Skeletal muscle cell (primary cell): ENCODE results near the gene C11orf97.

Experiments used
- DNase-seq: peaks from one replicate; pipeline ENCODE4 v3.0.0-alpha.2; 2010; ENCODE audit warnings: low read depth
- H3K4me3 ChIP-seq: 2 replicates; pipeline ENCODE4 v1.5.1; 2011; ENCODE audit warnings: low read depth, mild to moderate bottlenecking, control low read depth, low read length, moderate library complexity

Gene C11orf97

GRCh38 chr11:94521684-94522083, 9.4 kb downstream of the C11orf97 start:
- no peak for DNase-seq
- H3K4me3 ChIP-seq: no peak overlapping the region

GRCh38 chr11:94524341-94524740, 12.1 kb downstream of the C11orf97 start:
- H3K4me3 ChIP-seq: no peak overlapping the region

GRCh38 chr11:94525546-94526324, 13.5 kb downstream of the C11orf97 start:
- H3K4me3 ChIP-seq: no peak overlapping the region
- peak; percentile 49 for DNase-seq

More at GRCh38 chr11:94524341-94524740, 12.1 kb downstream of the C11orf97 start:
- DNase-seq: no peak

- H3K4me3 ChIP-seq: no peak overlapping the region
- no peak for DNase-seq
Measured at GRCh38 chr11:94526645-94527438, 14.6 kb downstream of the C11orf97 start.

- H3K4me3 ChIP-seq: no peak overlapping the region
- no peak for DNase-seq
Measured at GRCh38 chr11:94528551-94528950, 16.3 kb downstream of the C11orf97 start.

GRCh38 chr11:94532211-94532610, 19.9 kb downstream of the C11orf97 start:
- no peak for DNase-seq
- no peak overlapping the region for H3K4me3 ChIP-seq

- no peak overlapping the region for H3K4me3 ChIP-seq
Measured at GRCh38 chr11:94533206-94533605, 20.9 kb downstream of the C11orf97 start.

GRCh38 chr11:94533696-94534630, 21.7 kb downstream of the C11orf97 start:
- no peak overlapping the region for H3K4me3 ChIP-seq
- no peak for DNase-seq

More at GRCh38 chr11:94533206-94533605, 20.9 kb downstream of the C11orf97 start:
- no peak for DNase-seq

GRCh38 chr11:94536386-94536785, 24.1 kb downstream of the C11orf97 start:
- DNase-seq: no peak
- H3K4me3 ChIP-seq: no peak overlapping the region

- peak; percentile 54 for DNase-seq
- no peak overlapping the region for H3K4me3 ChIP-seq
Measured at GRCh38 chr11:94537031-94537600, 24.9 kb downstream of the C11orf97 start.

- DNase-seq: no peak
- H3K4me3 ChIP-seq: no peak overlapping the region
Measured at GRCh38 chr11:94539420-94539819, 27.2 kb downstream of the C11orf97 start.

- H3K4me3 ChIP-seq: peak within 1 kb of the TSS; percentile 59
- DNase-seq: peak; percentile 47
Measured at GRCh38 chr11:94543695-94544645, 31.7 kb downstream of the C11orf97 start, which contains the start of gene FUT4. Gene FUT4, plus strand, starts transcription at chr11:94543921. Its CDS starts 213 bp downstream, at chr11:94544134.

GRCh38 chr11:94544646-94545263, 32.5 kb downstream of the C11orf97 start:
- DNase-seq: no peak
- peak overlapping the region; percentile 59 for H3K4me3 ChIP-seq

- DNase-seq: no peak
- H3K4me3 ChIP-seq: peak overlapping the region; percentile 59
Measured at GRCh38 chr11:94545264-94546161, 33.3 kb downstream of the C11orf97 start.

GRCh38 chr11:94546162-94546470, 33.9 kb downstream of the C11orf97 start:
- no peak for DNase-seq
- H3K4me3 ChIP-seq: peak overlapping the region; percentile 59

GRCh38 chr11:94546886-94547285, 34.6 kb downstream of the C11orf97 start:
- DNase-seq: no peak
- H3K4me3 ChIP-seq: peak overlapping the region; percentile 59

- H3K4me3 ChIP-seq: no peak overlapping the region
- DNase-seq: no peak
Measured at GRCh38 chr11:94549146-94549545, 36.9 kb downstream of the C11orf97 start.
